ENCODE measurements around the gene CLIP2.
"Not testable (repeated sequence)": the region's sequence is repeated elsewhere in the genome, so short reads cannot be mapped to it uniquely, and the experiment has no call there.

The CLIP2 gene

GRCh38 chr7:74300926-74301325 is 11.7 kb downstream of the CLIP2 start:
- no peak for DNase-seq

- no peak for DNase-seq
Measured at GRCh38 chr7:74302745-74303221, 13.6 kb downstream of the CLIP2 start.

GRCh38 chr7:74304550-74304949 is 15.3 kb downstream of the CLIP2 start:
- DNase-seq, result no peak

- no peak for DNase-seq
Measured at GRCh38 chr7:74306004-74306729, 17.0 kb downstream of the CLIP2 start.

- no peak for DNase-seq
Measured at GRCh38 chr7:74306730-74307469, 17.7 kb downstream of the CLIP2 start.

- no peak for DNase-seq
Measured at GRCh38 chr7:74307738-74308505, 18.7 kb downstream of the CLIP2 start.

- no peak for DNase-seq
Measured at GRCh38 chr7:74309181-74309580, 20.0 kb downstream of the CLIP2 start.

- no peak for DNase-seq
Measured at GRCh38 chr7:74311305-74311744, 22.1 kb downstream of the CLIP2 start.

GRCh38 chr7:74312418-74313028 is 23.3 kb downstream of the CLIP2 start:
- DNase-seq, result no peak

GRCh38 chr7:74315891-74316290 is 26.7 kb downstream of the CLIP2 start:
- not testable (repeated sequence) for DNase-seq

GRCh38 chr7:74317146-74317782 is 28.1 kb downstream of the CLIP2 start:
- DNase-seq, result no peak

- DNase-seq, result no peak
Measured at GRCh38 chr7:74318043-74318442, 28.8 kb downstream of the CLIP2 start.

- DNase-seq, result no peak
Measured at GRCh38 chr7:74320645-74321221, 31.5 kb downstream of the CLIP2 start.

GRCh38 chr7:74322892-74323291 is 33.7 kb downstream of the CLIP2 start:
- not testable (repeated sequence) for DNase-seq

GRCh38 chr7:74324531-74325209 is 35.5 kb downstream of the CLIP2 start:
- DNase-seq, result no peak

GRCh38 chr7:74325210-74325565 is 36.0 kb downstream of the CLIP2 start:
- no peak for DNase-seq

GRCh38 chr7:74329225-74329624 is 40.0 kb downstream of the CLIP2 start:
- DNase-seq, result no peak

GRCh38 chr7:74332373-74333176 is 43.4 kb downstream of the CLIP2 start:
- DNase-seq, result no peak

- DNase-seq, result no peak
Measured at GRCh38 chr7:74334030-74334429, 44.8 kb downstream of the CLIP2 start.

GRCh38 chr7:74337926-74338325 is 48.7 kb downstream of the CLIP2 start:
- no peak for DNase-seq
